ENCODE data around the gene RESF1.
"Not testable (repeated sequence)": the region's sequence is repeated elsewhere in the genome, so short reads cannot be mapped to it uniquely, and the experiment has no call there.

Gene RESF1, protein sequence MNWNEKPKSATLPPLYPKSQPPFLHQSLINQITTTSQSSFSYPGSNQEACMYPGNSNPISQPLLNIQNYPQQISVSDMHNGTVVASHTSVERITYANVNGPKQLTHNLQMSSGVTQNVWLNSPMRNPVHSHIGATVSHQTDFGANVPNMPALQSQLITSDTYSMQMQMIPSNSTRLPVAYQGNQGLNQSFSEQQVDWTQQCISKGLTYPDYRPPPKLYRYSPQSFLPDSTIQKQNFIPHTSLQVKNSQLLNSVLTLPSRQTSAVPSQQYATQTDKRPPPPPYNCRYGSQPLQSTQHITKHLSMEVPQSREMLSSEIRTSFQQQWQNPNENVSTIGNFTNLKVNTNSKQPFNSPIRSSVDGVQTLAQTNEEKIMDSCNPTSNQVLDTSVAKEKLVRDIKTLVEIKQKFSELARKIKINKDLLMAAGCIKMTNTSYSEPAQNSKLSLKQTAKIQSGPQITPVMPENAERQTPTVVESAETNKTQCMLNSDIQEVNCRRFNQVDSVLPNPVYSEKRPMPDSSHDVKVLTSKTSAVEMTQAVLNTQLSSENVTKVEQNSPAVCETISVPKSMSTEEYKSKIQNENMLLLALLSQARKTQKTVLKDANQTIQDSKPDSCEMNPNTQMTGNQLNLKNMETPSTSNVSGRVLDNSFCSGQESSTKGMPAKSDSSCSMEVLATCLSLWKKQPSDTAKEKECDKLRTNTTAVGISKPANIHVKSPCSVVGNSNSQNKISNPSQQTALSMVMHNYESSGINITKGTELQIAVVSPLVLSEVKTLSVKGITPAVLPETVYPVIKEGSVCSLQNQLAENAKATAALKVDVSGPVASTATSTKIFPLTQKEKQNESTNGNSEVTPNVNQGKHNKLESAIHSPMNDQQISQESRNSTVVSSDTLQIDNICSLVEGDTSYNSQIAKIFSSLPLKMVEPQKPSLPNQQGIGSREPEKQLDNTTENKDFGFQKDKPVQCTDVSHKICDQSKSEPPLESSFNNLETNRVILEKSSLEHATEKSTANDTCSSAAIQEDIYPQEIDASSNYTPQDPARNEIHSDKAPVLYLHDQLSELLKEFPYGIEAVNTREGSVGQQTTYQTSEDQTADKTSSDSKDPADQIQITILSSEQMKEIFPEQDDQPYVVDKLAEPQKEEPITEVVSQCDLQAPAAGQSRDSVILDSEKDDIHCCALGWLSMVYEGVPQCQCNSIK (N-terminal part only)

DNA sequence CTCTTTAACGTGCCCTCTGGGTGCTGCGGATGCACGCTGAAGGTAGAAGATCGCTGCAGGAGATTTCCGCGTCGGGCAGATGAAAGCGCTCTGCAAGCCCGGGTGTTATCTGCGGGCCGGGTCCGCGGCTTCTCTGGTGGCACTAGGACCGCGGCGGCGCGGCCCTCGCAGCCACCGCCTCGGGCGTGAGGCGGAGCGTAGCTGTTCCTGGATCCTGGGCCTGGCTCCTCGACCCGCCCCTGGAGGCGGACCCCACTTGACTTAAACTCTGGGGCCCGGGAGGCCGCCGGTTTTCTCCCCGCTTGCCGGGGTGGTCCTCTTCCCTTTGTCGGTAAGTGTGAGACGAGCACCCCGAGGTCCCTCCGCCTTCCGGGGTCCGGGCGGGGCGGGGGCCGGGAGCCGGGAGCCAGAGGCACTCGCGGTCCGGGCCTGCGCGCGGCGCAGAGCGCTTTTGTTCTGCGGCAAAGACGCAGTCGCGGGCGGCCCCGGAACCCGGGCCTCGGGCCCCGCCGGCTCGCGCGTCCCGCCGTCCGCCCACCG, at the start of gene RESF1:
TSS of gene RESF1 (plus strand) at position 255 of the 540 bp plus-strand sequence. CDS start 21,541 bp downstream, outside the sequence.
- DNase-seq: peak; percentile 19 to 88 (median 76)

DNA sequence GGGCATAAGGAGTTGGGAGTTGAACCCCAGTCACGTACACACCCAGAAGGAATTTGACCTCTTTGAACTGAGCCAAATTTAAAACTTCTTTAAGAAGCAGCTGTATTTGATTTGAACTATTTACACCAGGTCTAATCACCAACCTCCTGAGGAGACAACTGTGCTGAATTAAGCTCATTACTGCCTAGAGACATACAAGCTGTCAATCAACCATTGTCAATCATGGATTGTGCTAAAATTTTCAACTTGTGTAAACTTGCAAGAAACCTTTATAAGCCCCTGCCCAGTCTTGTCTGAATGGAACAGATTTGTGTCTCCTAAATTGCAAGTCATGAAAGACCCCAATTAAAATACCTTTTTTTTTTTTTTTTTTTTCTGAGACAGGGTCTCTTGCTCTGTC, 44.3 kb upstream of the RESF1 start:
- no peak for DNase-seq

DNA sequence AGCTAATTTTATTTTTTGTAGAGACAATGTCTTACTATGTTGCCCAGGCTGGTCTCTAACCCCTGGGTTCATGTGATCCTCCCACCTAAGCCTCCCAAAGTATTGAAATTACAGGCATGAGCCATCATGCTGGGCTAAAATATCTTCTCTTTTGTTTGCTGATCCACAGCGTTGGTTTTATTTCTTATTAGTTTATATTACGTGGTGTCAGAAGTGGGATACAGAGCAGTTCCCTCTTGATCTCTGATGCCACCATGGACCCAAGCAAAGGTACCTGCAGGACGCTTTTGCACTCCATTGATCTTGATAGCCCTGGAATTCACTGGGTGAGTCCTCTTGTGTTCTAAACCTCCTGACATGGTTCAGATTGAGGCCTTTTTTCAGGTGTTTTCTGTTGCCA, 43.8 kb upstream of the RESF1 start:
- no peak for DNase-seq

DNA sequence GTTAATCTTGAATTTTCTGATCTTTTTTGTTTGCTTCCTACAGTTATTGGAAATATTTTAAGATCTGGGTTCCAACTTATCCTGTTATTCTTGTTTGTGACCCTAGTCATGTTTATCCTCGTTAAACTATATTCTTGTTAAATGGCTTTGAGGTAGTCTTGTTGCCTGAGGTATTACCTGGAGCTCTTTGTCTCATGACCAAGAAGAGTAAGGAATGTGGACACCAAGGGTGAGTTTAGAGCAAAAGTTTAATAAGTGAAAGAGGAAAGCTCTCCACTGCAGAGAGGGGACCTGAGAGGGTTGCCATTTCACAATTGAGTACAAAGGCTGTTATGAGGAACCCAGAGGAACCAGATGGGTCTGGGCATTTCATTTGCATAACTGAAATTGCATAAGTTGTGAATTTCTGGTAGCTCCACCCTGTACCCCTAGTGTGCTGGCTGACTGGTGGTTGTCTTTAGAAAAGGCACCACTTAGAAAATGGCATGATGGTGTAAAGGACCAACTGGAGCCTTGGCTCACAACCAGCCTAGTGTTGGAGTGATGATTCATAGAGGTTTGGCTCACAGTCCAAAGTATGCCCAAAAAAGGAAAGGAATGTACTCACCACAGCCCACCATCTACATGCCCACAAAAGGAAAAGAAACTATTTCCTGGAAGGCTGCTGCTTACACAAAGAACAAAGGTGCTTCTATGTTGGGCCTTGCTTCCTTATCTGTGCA, 36.7 kb upstream of the RESF1 start:
- DNase-seq: no peak

DNA sequence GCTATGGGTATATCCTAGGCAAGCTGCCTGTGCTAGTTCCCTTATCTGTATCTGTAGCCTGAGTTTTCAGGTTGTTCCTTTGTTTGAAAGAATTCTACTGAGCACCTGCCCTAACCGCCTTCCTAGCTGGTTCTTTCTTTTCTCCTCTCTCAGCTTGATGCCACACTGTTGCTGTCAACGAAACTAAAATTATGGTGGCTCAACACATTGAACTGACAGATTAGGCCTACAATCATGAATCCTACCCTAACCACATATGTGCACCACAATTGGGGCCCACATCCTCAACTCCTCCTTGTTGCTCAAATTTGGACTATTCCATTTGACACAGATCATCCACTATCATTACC, 36.2 kb upstream of the RESF1 start:
- no peak for DNase-seq

DNA sequence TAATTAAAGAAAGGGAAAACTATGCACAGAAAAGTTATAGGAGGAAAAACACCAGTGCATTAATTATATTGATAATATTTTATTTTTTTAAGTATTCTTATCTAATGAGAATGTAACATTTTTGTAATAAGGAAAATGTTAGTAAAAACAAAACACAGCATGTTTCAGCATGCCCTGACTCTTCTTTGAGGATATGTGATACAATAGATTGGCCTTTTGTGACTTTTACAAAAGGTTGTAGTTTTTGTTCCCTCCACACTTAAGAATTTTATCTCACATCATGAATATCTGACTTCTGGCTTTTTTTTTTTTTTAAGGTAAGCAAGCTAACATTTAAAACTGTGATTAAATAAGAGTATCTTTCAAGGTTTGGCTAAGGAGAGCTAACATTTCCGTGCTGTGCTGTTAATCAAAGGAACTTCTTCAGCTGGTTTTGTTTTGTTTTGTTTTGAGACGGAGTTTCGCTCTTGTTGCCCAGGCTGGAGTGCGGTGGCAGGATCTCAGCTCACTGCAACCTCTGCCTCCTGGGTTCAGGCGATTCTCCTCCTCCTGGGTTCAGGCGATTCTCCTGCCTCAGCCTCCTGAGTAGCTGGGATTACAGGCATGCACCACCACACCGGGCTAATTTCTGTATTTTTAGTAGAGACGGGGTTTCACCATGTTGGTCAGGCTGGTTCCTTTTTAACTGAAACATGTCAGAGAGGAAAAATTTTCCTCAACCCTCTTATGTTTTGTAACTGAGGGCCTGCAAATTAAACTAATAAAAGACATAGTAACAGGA, 30.8 kb upstream of the RESF1 start:
- DNase-seq: no peak

DNA sequence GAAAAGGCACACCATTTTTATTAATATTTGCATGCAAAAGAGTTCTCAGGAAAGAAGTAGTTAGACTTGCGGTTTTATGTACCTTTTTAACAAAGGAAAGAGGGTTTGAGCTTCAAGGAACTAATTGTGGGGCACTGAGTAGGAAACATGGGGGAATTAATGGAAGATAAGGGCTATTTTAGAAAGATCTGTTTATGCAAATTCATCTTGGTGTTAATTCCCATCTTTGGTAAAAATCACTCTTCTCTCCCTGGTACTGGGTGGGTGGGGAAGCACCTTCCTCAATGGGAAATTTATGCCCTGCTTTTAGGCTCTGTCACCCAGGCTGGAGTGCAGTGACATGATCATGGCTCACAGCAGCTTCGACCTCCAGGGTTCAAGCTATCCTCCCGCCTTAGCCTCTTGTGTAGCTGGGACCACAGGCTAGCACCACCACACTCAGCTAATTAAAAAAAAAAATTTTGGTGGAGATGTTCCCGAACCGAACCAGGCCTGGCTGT, 30.1 kb upstream of the RESF1 start:
- no peak for DNase-seq

DNA sequence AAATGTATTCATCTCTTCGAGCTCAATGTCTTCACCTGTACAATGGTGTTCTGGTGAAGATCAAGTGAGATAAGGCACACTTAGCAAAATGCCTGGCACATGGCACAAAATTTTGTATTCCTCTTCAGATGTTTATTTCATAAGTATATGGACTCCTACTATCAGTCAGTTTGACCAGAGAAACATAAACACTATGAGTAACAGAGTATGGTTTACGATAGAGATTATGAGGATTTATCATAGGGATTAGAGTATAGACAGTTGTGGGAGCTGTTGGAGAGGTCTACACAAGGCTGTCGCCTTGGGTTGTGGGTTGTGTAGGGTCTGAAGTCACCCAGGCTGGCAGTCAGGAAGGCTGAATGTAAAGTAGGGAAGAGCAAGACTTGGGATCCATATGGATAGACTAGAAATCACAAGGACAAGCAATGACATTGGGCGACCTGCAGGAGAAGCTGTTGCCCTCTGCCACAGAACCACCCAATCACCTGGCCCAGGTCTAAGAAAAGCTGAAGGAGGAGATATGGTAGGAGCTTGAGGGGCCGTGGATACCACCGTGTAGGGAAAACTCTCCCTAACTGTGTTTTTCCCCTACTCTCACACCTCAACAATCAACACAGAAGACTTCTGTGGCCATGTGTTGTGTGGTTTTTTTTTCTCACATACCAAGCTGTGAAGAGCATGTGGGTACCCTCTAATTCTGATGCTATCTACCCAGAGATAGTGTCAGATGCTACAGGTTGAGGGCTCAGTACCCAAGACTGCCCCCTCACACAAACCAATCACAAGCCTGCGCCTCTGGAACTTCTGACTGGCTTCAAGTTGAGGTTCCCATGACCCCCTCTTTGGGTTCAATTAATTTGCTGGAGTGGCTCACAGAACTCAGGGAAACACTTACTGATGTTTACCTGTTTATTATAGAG, 27.2 kb upstream of the RESF1 start:
- DNase-seq: no peak

DNA sequence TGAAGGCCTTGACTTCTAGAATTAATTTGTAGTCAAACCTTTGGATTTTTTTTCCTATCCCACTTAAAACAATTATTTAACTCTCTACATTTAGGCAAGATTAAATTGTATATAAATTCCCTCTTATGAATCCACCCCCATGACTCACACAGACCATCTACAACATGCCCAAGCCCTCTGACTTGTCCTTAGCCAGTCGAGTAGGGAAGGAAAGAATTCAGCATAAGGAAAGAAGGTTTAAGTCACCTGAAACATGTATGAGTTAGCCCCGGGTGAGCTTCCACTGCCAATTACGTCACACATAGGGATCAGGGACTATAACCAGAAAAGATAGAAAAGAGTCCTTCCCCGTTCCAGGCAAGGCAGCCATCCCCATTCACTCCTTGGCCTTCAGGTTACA, 14.9 kb upstream of the RESF1 start:
- DNase-seq: no peak

DNA sequence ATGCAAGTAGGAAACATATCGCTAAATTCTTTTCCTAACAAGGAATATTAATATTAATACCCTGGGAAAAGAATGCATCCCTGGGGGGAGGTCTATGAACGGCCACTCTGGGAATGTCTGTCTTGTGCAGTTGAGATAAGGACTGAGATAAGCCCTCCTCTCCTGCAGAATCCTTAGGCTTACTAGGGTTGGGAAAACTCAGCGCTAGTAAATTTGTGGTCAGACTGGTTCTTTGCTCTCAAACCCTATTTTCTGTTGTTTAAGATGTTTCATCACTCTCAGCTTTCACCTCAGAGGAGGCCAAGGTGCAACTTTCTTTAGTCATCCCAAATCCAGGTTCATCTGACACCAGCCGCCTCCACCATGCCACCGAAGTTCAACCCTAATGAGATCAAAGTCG, 11.2 kb upstream of the RESF1 start:
- no peak for DNase-seq

DNA sequence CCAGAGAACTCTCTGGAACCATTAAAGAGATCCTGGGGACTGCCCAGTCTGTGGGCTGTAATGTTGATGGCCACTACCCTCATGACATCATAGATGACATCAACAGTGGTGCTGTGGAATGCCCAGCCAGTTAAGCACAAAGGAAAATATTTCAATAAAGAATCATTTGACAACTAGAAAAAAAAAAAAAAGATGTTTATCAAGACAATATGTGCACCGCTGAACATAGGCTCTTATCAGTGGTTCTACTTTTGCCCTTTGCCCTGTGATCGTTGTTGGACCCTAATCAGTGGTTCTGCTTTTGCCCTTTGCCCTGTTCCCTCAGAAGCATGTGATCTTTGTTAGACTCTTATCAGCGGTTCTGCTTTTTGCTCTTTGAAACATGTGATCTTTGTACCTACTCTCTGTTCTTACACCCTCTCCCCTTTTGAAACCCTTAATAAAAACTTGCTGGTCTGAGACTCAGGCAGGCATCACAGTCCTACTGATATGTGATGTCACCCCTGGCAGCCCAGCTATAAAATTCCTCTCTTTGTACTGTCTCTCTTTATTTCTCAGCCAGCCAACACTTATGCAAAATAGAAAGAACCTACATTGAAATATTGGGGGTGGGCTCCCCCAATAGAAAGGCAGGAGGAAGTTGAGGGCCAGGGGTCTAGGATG, 10.4 kb upstream of the RESF1 start:
- not testable (repeated sequence) for DNase-seq

DNA sequence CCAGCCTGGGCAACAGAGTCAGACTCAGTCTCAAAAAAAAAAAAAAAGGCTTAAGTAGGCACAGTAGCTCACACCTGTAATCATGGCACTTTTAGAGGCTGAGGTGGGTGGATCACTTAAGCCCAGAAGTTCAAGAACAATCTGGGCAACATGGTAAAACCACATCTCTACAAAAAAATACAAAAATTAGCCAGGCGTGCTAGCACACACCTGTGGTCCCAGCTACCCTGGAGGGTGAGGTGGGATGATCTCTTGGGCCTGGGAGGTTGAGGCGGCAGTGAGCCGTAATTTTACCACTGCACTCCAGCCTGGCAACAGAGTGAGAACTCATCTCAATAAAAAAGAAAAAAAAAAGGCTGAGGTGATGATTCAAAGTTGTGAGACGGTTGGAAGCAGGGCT, 9.1 kb upstream of the RESF1 start:
- DNase-seq: no peak

DNA sequence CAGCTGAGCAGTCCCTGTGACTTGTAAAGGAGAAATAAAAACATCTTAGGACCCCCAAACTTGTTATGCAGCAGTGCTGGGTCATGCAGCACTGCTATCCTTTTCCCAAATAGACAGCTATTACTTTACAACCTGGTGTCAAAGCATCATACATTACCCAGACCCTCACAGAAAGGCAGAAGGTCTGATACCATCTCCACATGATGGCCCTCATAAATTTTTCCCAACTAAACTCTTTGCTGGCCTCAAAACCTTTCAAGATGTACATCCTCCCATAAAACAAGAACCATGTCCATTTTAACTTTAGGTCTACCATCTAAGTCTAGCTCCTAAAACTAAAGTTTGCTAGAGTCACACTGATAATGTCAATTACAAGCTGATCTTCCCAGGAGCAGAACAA, 8.7 kb upstream of the RESF1 start:
- no peak for DNase-seq

DNA sequence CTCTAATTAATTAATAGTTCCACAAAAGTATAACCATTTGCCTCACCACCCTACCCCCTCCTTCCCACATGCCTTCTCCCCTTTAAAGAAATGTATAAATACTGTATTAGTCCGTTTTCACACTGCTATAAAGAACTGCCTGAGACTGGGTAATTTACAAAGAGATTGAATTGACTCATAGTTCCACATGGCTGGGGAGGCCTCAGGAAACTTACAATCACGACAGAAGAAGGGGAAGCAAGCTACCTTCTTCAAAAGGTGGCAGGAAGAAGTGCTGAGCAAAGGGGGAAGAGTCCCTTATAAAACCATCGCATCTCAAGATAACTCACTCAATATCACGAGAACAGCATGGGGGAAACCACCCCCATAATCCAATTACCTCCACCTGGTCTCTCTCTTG, 8.2 kb upstream of the RESF1 start:
- DNase-seq: no peak

DNA sequence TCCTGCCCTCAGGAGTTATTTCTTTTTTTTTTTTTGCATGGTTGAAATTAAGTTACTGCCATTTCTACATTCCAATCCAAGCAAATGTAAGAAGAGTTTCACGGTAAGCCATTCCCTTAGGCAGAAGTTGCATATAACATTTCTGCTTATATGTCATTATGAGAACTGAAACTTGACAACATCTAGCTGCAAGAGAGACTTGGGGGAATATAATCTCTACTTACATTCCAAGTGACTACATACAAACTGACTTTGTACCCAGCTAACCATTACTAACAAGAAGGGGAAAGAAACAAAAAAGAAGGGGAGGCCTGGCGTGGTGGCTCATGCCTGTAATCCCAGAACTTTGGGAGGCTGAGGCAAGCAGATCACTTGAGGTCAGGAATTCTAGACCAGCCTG, 7.3 kb upstream of the RESF1 start:
- no peak for DNase-seq

DNA sequence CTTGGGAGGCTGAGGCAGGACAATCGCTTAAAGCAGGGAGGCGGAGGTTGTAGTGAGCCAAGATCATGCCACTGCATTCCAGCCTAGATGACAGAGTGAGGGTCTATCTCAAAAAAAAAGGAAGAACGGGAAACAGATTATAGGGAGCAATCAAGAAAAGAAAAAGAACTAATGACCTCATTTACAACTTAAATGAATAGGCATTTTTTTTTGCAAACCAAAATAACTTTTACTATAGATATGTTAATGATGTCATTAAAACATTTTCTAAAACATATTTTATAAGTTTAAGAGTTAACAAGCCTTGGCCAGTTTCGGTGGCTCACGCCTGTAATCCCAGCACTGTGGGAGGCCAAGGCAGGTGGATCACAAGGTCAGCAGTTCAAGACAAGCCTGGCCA, 6.8 kb upstream of the RESF1 start:
- DNase-seq: no peak

DNA sequence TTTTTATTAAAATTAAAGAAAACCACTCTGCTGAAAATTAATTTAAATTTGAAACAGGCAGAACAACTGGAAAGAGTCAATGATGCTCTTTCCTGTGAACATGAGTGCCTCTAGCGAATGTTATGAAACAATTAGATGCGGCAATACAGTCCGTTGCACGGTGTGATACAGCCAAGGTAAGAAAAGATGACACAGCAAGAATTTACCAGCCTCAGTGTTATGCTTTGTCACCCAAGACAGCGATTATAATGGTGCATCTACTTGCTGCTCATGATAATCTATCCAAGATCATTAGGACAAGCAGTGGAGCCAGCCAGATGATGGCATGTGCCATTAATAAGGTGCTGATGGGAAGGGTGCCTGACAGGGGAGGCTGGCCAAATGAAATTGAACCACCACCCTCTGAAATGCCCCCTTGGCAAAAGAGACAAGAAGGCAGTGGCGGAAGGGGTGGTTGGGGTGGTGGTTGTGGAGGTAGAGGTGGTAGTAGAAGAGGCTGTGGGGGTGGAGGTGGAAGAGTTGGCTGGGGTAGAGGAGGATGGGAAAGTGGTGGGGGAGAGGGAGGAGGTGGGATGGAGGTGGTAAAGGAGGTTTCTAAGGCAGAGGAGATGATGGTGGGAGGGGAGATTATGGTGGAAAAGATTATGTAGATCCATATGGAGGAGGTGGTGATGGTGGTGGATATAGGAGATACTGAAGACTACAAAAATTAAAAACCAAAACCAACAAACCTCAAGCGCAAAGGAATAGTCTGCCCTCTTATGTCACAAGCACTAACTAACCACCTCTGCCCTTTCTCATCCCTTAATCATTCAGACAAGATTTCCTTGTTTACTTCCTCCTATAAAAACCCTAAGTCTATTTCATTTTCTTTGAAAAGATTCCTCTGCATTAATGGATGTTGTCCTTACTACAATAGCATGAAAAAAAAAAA, 4.0 kb upstream of the RESF1 start:
- no peak for DNase-seq

Measured in amygdala (tissue), 56 donors.